ENCODE measurements around the gene MYH1. TPM values are rescaled to one million over a fixed set of nuclear protein-coding genes. Genes with fewer than 3 reads are reported as not detected.
"Not testable (repeated sequence)": the region's sequence is repeated elsewhere in the genome, so short reads cannot be mapped to it uniquely, and the experiment has no call there.

The MYH1 gene
- total and polyA plus RNA-seq, 4 donors, result 0.14 TPM; not detected in 3

DNA sequence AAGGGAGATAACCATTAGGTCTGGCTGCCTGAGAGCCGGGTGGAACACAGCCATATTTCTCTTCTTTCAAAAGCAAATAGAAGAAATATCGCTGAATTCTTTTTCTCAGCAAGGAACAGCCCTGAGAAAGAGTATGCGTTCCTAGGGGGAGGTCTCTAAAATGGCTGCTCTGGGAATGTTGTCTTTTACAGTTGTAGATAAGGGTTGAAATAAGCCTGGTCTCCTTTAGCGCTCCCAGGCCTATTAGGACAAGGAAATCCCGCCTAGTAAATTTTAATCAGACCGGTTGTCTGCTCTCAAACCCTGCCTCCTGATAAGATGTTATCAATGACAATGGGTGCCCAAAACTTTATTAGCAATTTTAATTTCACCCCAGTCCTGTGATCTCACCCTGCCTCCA lies 22.8 kb upstream of the MYH1 start:
- H3K4me1 ChIP-seq (ENCODE audit: control insufficient read depth in 4 of 4, insufficient read depth in 4 of 4, low read length in 3 of 4); H3K27me3 ChIP-seq (ENCODE audit: control insufficient read depth in 4 of 4, insufficient read depth in 4 of 4, low read length in 3 of 4); H3K9ac ChIP-seq (ENCODE audit: low read depth in 1 of 2, low read length in 2 of 2); H3K27ac ChIP-seq (ENCODE audit: low read depth in 1 of 2, low read length in 2 of 2); DNase-seq (ENCODE audit: low spot score); H3K9me3 ChIP-seq (ENCODE audit: control insufficient read depth in 4 of 4, low read length in 3 of 4); H3K36me3 ChIP-seq (ENCODE audit: control insufficient read depth in 4 of 4, insufficient read depth in 3 of 4, low read depth in 1 of 4, low read length in 3 of 4); H3K4me3 ChIP-seq (ENCODE audit: low read depth in 1 of 3, low read length in 3 of 3): not testable (repeated sequence)
- 89% methylated on average over 6 of the region's 6 CpGs for WGBS

DNA sequence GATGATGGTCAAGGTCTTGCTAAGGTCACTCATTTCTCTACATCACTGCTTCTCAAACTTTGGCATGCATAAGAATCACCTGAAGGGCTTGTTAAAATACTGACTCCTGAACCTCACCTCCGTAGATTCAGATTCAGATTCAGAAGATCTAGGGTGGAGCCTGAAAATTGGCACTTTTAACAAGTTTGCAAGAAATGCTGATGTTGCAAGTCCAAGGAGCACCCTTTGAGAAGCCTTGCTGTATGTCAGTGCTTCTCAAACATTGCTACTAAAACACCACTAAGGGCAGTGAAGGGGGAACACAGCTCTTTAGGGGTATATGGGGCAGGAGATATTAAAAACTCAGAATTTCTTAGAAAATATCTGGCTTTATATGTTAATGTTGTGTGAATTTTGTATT lies 13.7 kb upstream of the MYH1 start:
- Histone ChIP-seq H3K9me3 (ENCODE audit: control insufficient read depth in 4 of 4, low read length in 3 of 4) (no peaks in the 10 kb centered on the region), H3K27ac (ENCODE audit: low read depth in 1 of 2, low read length in 2 of 2) (no peak overlapping the region), H3K4me3 (ENCODE audit: low read depth in 1 of 3, low read length in 3 of 3) (no peak overlapping the region), H3K4me1 (ENCODE audit: control insufficient read depth in 4 of 4, insufficient read depth in 4 of 4, low read length in 3 of 4) (no peaks in the 10 kb centered on the region), H3K36me3 (ENCODE audit: control insufficient read depth in 4 of 4, insufficient read depth in 3 of 4, low read depth in 1 of 4, low read length in 3 of 4) (no peaks in the 10 kb centered on the region), H3K27me3 (ENCODE audit: control insufficient read depth in 4 of 4, insufficient read depth in 4 of 4, low read length in 3 of 4) (peaks cover 0 to 4% (median 0%) of the 10 kb centered on the region in 4 donors), H3K9ac (ENCODE audit: low read depth in 1 of 2, low read length in 2 of 2) (no peak overlapping the region)
- 68% methylated on average over 1 of the region's 1 CpG for WGBS
- TF ChIP-seq JUND (IDR thresholded peaks at IDR 0.05) (no peak), FOXA2 (IDR thresholded peaks at IDR 0.05) (no peak), RAD21 (IDR thresholded peaks at IDR 0.05) (no peak), FOXA1 (IDR thresholded peaks at IDR 0.05) (no peak), NR2F2 (IDR thresholded peaks at IDR 0.05) (no peak), HNF4A (conservative IDR thresholded peaks at IDR 0.05) (no peak), GABPA (IDR thresholded peaks at IDR 0.05 in 1 of 2, conservative IDR thresholded peaks at IDR 0.05 in 1 of 2) (no peak), YY1 (IDR thresholded peaks at IDR 0.05) (no peak), EGR1 (IDR thresholded peaks at IDR 0.05; ENCODE audit: low read depth in 2 of 2) (no peak)
- TF ChIP-seq, protein P1, sequence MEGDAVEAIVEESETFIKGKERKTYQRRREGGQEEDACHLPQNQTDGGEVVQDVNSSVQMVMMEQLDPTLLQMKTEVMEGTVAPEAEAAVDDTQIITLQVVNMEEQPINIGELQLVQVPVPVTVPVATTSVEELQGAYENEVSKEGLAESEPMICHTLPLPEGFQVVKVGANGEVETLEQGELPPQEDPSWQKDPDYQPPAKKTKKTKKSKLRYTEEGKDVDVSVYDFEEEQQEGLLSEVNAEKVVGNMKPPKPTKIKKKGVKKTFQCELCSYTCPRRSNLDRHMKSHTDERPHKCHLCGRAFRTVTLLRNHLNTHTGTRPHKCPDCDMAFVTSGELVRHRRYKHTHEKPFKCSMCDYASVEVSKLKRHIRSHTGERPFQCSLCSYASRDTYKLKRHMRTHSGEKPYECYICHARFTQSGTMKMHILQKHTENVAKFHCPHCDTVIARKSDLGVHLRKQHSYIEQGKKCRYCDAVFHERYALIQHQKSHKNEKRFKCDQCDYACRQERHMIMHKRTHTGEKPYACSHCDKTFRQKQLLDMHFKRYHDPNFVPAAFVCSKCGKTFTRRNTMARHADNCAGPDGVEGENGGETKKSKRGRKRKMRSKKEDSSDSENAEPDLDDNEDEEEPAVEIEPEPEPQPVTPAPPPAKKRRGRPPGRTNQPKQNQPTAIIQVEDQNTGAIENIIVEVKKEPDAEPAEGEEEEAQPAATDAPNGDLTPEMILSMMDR (IDR thresholded peaks at IDR 0.05; ENCODE audit: low read depth, low read length, missing input control), result no peak
- TF ChIP-seq, protein P2, sequence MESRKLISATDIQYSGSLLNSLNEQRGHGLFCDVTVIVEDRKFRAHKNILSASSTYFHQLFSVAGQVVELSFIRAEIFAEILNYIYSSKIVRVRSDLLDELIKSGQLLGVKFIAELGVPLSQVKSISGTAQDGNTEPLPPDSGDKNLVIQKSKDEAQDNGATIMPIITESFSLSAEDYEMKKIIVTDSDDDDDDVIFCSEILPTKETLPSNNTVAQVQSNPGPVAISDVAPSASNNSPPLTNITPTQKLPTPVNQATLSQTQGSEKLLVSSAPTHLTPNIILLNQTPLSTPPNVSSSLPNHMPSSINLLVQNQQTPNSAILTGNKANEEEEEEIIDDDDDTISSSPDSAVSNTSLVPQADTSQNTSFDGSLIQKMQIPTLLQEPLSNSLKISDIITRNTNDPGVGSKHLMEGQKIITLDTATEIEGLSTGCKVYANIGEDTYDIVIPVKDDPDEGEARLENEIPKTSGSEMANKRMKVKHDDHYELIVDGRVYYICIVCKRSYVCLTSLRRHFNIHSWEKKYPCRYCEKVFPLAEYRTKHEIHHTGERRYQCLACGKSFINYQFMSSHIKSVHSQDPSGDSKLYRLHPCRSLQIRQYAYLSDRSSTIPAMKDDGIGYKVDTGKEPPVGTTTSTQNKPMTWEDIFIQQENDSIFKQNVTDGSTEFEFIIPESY (IDR thresholded peaks at IDR 0.05), result no peak
- TF ChIP-seq, protein P3, sequence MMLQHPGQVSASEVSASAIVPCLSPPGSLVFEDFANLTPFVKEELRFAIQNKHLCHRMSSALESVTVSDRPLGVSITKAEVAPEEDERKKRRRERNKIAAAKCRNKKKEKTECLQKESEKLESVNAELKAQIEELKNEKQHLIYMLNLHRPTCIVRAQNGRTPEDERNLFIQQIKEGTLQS (IDR thresholded peaks at IDR 0.05), result no peak
- TF ChIP-seq, protein P4, sequence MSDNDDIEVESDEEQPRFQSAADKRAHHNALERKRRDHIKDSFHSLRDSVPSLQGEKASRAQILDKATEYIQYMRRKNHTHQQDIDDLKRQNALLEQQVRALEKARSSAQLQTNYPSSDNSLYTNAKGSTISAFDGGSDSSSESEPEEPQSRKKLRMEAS (IDR thresholded peaks at IDR 0.05), result no peak
- no peak for DNase-seq (ENCODE audit: low spot score)

DNA sequence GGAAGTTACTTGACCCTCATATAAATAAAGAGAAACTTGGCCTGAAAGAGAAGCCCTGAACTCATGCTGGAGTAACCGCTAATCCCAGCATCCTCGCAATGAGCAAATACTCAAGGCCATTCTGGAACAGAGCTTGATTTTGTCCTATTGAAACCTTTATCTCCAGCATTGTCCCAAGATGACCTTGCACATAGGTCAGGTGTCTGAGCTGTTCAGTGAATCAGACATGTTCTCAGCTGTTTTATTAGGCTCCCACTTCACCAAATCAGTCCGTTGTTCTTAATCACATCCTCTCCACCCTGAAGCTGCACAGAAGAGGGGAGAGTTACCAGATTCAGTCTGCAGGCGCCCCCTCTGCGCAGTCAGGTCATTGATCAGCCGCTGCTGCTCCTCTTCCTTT lies 9.1 kb upstream of the MYH1 start:
- Histone ChIP-seq H3K4me3 (ENCODE audit: low read depth in 1 of 3, low read length in 3 of 3) (no peak overlapping the region), H3K27ac (ENCODE audit: low read depth in 1 of 2, low read length in 2 of 2) (no peak overlapping the region), H3K9ac (ENCODE audit: low read depth in 1 of 2, low read length in 2 of 2) (no peak overlapping the region), H3K4me1 (ENCODE audit: control insufficient read depth in 4 of 4, insufficient read depth in 4 of 4, low read length in 3 of 4) (no peaks in the 10 kb centered on the region), H3K27me3 (ENCODE audit: control insufficient read depth in 4 of 4, insufficient read depth in 4 of 4, low read length in 3 of 4) (no peaks in the 10 kb centered on the region), H3K9me3 (ENCODE audit: control insufficient read depth in 4 of 4, low read length in 3 of 4) (no peaks in the 10 kb centered on the region), H3K36me3 (ENCODE audit: control insufficient read depth in 4 of 4, insufficient read depth in 3 of 4, low read depth in 1 of 4, low read length in 3 of 4) (no peaks in the 10 kb centered on the region)
- WGBS, result 77% methylated on average over 6 of the region's 6 CpGs
- no peak for DNase-seq (ENCODE audit: low spot score)
- TF ChIP-seq, protein P4 (IDR thresholded peaks at IDR 0.05), result no peak
- TF ChIP-seq, protein P2 (IDR thresholded peaks at IDR 0.05), result no peak
- TF ChIP-seq GABPA (IDR thresholded peaks at IDR 0.05 in 1 of 2, conservative IDR thresholded peaks at IDR 0.05 in 1 of 2), result no peak
- no peak for TF ChIP-seq NR2F2 (IDR thresholded peaks at IDR 0.05)
- no peak for TF ChIP-seq FOXA2 (IDR thresholded peaks at IDR 0.05)
- TF ChIP-seq, protein P5, sequence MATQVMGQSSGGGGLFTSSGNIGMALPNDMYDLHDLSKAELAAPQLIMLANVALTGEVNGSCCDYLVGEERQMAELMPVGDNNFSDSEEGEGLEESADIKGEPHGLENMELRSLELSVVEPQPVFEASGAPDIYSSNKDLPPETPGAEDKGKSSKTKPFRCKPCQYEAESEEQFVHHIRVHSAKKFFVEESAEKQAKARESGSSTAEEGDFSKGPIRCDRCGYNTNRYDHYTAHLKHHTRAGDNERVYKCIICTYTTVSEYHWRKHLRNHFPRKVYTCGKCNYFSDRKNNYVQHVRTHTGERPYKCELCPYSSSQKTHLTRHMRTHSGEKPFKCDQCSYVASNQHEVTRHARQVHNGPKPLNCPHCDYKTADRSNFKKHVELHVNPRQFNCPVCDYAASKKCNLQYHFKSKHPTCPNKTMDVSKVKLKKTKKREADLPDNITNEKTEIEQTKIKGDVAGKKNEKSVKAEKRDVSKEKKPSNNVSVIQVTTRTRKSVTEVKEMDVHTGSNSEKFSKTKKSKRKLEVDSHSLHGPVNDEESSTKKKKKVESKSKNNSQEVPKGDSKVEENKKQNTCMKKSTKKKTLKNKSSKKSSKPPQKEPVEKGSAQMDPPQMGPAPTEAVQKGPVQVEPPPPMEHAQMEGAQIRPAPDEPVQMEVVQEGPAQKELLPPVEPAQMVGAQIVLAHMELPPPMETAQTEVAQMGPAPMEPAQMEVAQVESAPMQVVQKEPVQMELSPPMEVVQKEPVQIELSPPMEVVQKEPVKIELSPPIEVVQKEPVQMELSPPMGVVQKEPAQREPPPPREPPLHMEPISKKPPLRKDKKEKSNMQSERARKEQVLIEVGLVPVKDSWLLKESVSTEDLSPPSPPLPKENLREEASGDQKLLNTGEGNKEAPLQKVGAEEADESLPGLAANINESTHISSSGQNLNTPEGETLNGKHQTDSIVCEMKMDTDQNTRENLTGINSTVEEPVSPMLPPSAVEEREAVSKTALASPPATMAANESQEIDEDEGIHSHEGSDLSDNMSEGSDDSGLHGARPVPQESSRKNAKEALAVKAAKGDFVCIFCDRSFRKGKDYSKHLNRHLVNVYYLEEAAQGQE (IDR thresholded peaks at IDR 0.05), result no peak
- TF ChIP-seq YY1 (IDR thresholded peaks at IDR 0.05), result no peak
- no peak for TF ChIP-seq HNF4A (conservative IDR thresholded peaks at IDR 0.05)
- TF ChIP-seq EGR1 (IDR thresholded peaks at IDR 0.05; ENCODE audit: low read depth in 2 of 2), result no peak
- TF ChIP-seq SP1 (IDR thresholded peaks at IDR 0.05), result no peak
- TF ChIP-seq RXRA (IDR thresholded peaks at IDR 0.05), result no peak

Data from liver (tissue), 9 donors.